LNCaP clone FGC (cell line): ENCODE data around the gene RGS11.
"Not testable (repeated sequence)": the region's sequence is repeated elsewhere in the genome, so short reads cannot be mapped to it uniquely, and the experiment has no call there.

ENCODE experiments used
- DNase-seq: peaks from one replicate; pipeline ENCODE4 v3.0.0-alpha.2; 2011; ENCODE audit warnings: low read depth
- H3K4me3 ChIP-seq: 2 replicates; pipeline ENCODE4 v1.5.1; 2011; ENCODE audit warnings: mild to moderate bottlenecking, low read depth, low read length, control low read depth
- TF ChIP-seq, protein P1 (sequence below): IDR thresholded peaks from 2 replicates; pipeline ENCODE4 v1.5.1; 2012; ENCODE audit warnings: mild to moderate bottlenecking; ENCODE audit not compliant: control insufficient read depth, insufficient read depth; ENCODE audit errors: extremely low read depth

Gene RGS11

DNA sequence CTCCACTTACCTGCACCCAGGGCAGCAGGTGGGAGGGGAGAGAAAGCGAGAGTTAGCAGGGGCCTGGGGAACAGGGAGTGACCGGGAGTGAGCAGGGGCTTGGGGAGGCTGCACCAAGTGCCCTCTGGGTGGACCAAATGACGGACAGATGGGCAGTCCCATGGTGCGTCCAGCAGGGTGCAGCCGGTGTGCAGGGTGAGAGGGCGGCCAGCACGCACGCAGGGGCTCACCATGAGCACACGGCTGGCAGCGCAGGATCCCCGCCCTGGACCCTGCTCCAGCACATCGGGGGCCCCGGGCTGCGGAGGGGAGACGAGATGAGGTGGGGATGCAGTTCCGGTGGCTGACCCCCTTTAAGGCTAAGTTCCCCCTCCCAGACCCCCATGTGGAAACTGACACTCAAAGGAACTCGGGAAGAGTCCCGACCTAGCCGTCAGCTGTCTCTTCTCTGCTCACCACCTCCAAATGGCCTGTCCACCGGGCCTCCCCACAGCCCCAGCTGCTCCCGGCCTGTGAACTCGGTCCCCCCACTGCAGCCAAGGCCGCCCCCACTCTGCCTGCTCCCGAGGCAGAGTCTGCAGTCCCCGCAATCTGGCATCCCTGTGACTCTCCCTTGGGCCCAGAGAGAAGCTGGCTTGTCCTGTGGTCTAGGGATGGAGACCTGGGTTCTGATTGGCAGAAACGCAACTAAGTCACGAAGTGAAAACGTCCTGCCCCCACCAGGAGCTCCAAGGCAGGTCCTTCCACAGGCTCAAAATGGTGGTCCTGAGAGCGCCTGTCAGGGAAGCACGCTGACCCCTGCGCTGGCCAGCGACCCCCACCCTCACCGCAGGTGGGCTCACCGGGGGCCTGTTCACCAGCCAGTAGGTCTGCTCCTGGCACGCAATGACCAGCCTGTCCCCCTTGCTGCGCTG is 2.9 kb downstream of the RGS11 start:
- H3K4me3 ChIP-seq = no peak overlapping the region
- no peak for DNase-seq
- TF ChIP-seq, protein P1, sequence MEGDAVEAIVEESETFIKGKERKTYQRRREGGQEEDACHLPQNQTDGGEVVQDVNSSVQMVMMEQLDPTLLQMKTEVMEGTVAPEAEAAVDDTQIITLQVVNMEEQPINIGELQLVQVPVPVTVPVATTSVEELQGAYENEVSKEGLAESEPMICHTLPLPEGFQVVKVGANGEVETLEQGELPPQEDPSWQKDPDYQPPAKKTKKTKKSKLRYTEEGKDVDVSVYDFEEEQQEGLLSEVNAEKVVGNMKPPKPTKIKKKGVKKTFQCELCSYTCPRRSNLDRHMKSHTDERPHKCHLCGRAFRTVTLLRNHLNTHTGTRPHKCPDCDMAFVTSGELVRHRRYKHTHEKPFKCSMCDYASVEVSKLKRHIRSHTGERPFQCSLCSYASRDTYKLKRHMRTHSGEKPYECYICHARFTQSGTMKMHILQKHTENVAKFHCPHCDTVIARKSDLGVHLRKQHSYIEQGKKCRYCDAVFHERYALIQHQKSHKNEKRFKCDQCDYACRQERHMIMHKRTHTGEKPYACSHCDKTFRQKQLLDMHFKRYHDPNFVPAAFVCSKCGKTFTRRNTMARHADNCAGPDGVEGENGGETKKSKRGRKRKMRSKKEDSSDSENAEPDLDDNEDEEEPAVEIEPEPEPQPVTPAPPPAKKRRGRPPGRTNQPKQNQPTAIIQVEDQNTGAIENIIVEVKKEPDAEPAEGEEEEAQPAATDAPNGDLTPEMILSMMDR = no peak

DNA sequence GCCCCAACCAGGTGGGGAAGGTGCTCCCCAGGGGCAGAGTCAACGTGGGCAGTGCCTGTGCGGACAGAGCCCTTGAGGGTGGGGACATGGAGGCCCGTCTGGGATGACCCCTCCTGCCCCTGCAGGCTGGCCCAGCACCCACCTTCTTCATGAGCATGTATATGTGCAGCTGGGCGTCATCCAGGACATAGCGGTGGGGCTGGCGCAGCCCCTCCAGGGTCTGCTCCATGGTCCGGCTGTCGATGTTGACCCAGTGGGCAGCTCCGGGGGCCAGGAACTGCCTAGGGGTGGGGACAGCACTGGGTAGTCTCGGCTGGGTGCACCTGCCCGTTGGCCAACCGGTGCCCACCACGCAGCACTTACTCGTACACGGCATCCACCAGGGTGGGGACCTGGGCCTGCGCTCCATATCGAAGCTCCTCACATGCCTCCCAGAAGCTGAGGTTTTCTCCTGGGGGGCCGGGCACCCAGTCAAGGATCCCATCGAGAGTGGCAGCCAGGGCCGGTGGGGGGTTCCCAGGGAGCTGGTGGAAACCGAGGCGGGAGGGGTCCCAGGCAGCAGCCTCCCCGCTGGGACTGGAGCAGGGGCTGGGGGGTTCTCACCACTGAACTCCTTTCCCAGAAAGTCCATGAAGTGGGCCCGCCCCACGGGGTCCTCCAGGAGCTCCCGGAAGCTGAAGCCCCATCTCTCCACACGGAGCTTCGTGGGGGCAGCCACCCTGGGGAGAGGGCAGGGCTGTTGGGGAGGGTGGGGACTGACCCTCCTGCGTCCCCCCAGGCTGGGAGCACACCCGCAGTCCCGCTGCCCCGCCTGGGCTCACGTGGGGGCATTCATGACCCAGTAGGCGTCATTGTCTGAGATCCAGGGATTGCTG is 5.1 kb downstream of the RGS11 start:
- no peak overlapping the region for H3K4me3 ChIP-seq
- TF ChIP-seq, protein P1 = no peak
- no peak for DNase-seq

DNA sequence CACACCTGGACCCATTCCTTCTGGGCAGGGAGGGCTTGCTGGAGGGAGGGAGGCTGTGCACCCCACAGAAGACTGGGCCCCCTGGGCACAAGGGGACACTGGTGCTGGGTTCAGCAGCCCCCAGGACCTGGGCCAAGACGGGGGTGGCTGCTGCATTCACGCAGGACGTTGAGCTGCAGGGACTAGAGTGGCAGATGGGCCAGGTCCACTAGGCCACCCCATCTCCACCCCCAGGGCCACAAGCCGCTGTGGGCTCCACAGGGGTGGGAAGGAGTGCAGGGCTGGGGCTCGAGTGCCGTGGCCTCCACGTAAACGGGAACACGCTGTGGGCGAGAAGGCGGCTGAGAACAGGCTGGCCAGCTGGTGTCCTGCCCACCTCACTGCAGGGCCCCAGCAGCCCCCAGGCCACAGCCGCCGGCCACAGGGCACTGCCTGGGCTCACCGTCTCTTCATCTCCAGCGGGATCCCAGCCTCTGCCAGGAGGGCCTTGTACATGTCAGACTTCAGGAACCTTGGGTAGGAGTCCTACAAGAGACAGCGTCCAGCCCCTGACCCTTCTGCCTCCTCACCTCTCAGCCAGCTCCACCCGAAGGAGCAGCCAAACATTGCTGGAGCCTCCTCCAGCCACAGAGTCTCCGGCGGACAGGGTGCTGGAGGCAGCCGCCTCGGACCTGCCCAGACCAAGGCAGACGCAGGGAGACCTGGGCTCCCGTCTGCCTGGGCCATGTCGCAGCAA is 6.5 kb downstream of the RGS11 start:
- TF ChIP-seq, protein P1 = no peak
- DNase-seq = no peak

DNA sequence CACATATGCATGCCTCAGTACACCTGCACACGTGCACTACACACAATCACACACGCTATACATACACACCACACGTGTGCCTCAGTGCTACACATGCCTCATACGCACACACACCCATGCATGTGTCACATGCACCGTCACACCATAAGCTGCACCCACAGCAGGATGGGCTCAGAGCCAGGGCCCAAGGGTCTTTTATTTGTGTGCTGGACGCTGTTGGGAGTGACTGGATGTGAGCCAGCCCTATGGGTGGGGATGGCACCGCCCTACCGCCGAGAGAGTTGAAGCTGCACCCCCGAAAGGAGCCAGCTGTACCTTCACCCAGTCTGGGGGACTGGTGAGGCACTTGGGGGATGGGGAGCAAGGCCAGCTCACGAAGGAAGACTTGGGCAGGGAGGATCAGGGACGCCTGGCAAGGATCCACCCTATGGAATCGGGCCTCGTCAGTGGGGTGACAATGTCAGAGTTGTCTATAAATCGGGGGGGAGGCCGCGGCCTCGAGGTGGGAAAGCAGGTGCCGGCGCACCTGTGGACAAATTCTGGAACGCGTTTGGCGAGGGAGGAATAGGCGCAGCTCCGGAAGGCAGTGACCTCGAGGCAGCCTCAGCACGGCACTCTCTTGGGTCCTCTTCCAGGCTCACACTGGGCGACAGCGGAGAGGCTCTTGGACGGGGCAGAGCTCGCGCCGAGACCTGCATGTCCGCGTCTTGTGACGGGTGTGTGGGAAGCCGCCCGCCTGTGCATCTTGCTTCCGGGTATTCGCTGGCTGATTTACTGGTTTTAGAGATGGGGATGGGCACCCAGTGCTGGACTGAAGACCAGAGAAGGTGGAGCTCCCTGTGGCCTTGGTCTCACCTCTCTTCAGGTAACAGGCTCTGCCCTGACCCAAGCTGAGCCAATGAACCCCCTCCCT is 7.3 kb downstream of the RGS11 start:
- H3K4me3 ChIP-seq = no peak overlapping the region
- DNase-seq = peak; percentile 45

More for the DNA sequence above, 6.5 kb downstream of the RGS11 start:
- no peak overlapping the region for H3K4me3 ChIP-seq

DNA sequence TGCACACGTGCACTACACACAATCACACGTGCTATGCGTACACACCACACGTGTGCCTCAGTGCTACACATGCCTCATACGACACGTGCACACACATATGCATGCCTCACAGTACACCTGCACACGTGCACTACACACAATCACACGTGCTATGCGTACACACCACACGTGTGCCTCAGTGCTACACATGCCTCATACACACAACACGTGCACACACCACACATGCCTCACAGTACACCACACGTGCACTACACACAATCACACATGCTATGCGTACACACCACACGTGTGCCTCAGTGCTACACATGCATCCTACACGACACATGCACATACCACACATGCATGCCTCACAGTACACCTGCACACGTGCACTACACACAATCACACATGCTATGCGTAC is 8.2 kb downstream of the RGS11 start:
- H3K4me3 ChIP-seq = not testable (repeated sequence)

More for the DNA sequence above, 7.3 kb downstream of the RGS11 start:
- TF ChIP-seq, protein P1 = no peak

DNA sequence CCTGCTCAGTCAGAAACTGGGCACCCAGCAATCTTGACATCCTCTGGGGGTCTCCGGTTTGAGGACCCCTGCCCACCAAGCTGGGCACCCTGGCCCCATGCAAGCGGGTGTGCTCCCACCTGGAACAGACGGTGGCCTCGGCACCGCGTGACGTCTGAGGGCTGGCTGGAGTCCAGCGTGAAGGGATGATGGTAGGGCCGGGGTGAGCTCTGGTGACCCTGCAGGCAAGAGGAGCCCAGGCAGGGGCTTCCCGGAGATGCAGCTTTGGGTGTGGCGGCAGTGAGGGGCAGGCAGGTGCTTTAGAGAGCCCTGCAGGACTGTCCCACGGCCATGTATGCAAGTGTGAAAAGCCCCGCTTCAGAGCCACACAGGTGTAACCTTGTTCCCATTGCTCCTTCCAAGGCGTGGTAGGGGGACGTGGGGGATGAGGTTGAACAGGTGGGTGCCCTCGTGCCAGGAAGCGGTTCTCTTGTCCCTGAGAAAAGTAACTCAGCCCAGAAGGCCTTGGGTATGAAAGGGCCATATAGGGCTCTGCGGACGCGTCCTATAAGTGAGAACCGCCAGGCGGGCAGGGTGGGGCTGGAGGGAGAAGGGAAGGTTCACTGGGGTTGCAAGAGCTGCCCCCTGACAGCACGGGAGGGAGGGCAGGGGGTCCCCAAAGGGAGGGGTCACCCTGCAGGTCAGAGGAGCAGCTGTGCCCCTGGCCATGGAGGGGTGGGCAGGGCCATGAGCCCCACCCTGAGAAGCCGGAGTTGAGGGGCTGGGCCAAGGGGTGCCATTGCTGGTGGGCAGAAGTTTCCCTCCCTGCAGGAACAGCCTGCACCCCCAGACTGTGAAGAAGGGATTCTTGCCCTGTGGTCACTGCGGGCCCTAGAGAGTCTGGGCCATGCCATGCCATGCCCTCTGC is 9.2 kb downstream of the RGS11 start:
- no peak for DNase-seq
- TF ChIP-seq, protein P1 = no peak
- no peak overlapping the region for H3K4me3 ChIP-seq

More for the DNA sequence above, 8.2 kb downstream of the RGS11 start:
- DNase-seq = not testable (repeated sequence)
